Measurements from ENCODE around the gene NFYC.

DNA sequence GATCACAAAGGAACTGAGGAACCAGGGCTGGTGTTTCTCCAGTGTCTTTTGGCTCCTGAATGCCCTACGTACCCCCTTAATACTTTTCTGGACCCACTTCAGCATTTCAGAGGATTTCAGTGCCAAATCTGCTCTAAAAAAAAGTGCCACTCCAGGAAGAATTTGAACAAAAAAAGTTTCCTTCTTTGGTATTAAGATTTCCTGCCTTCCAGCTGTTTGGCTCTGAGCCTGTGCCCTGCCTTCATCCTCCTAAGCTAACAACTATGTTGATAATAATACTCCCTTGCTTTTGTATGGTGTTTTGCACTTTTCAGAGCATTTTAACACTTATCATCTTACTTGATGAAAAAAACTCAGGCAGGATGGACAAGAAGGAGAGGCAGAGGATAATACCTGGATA, 15.0 kb upstream of the NFYC start:
- TF ChIP-seq SIN3A (IDR thresholded peaks at IDR 0.05; ENCODE audit: borderline replicate concordance, insufficient read depth, low read length) (no peak), POLR2AphosphoS5 (IDR thresholded peaks at IDR 0.05; ENCODE audit: low read depth, low read length) (no peak)
- TF ChIP-seq, protein P1, sequence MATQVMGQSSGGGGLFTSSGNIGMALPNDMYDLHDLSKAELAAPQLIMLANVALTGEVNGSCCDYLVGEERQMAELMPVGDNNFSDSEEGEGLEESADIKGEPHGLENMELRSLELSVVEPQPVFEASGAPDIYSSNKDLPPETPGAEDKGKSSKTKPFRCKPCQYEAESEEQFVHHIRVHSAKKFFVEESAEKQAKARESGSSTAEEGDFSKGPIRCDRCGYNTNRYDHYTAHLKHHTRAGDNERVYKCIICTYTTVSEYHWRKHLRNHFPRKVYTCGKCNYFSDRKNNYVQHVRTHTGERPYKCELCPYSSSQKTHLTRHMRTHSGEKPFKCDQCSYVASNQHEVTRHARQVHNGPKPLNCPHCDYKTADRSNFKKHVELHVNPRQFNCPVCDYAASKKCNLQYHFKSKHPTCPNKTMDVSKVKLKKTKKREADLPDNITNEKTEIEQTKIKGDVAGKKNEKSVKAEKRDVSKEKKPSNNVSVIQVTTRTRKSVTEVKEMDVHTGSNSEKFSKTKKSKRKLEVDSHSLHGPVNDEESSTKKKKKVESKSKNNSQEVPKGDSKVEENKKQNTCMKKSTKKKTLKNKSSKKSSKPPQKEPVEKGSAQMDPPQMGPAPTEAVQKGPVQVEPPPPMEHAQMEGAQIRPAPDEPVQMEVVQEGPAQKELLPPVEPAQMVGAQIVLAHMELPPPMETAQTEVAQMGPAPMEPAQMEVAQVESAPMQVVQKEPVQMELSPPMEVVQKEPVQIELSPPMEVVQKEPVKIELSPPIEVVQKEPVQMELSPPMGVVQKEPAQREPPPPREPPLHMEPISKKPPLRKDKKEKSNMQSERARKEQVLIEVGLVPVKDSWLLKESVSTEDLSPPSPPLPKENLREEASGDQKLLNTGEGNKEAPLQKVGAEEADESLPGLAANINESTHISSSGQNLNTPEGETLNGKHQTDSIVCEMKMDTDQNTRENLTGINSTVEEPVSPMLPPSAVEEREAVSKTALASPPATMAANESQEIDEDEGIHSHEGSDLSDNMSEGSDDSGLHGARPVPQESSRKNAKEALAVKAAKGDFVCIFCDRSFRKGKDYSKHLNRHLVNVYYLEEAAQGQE (IDR thresholded peaks at IDR 0.05; ENCODE audit: insufficient read depth in 1 of 2, low read depth in 2 of 2, low read length in 2 of 2): no peak

Measured in PFSK-1 (cell line).